ENCODE measurements around the gene SYNE1.
A peak's percentile ranks its signal among the peaks of the same experiment; 100 is the strongest.

SYNE1 gene

GRCh38 chr6:152220786-152221185, 416.4 kb downstream of the SYNE1 start:
- no peaks in the 10 kb centered on the region for H3K4me1 ChIP-seq (ENCODE audit: control insufficient read depth, insufficient read depth, low read length)
- H3K4me3 ChIP-seq (ENCODE audit: low read length): no peak overlapping the region
- H3K36me3 ChIP-seq (ENCODE audit: control insufficient read depth, insufficient read depth, low read length, severe bottlenecking): peaks cover 87% of the 10 kb centered on the region
- H3K9ac ChIP-seq (ENCODE audit: low read length): no peak overlapping the region
- H3K27me3 ChIP-seq (replicated peaks; ENCODE audit: control insufficient read depth, insufficient read depth, low read length): no peaks in the 10 kb centered on the region
- H3K9me3 ChIP-seq (ENCODE audit: control insufficient read depth, low read length): peaks cover 18% of the 10 kb centered on the region
- no peak for DNase-seq (ENCODE audit: low read depth)

- DNase-seq (ENCODE audit: low read depth): no peak
- Histone ChIP-seq H3K9ac (ENCODE audit: low read length) (no peak overlapping the region), H3K9me3 (ENCODE audit: control insufficient read depth, low read length) (peaks cover 18% of the 10 kb centered on the region), H3K27me3 (replicated peaks; ENCODE audit: control insufficient read depth, insufficient read depth, low read length) (no peaks in the 10 kb centered on the region), H3K4me3 (ENCODE audit: low read length) (no peak overlapping the region), H3K4me1 (ENCODE audit: control insufficient read depth, insufficient read depth, low read length) (no peaks in the 10 kb centered on the region), H3K36me3 (ENCODE audit: control insufficient read depth, insufficient read depth, low read length, severe bottlenecking) (peaks cover 90% of the 10 kb centered on the region)
Observed at GRCh38 chr6:152218887-152219286, 418.3 kb downstream of the SYNE1 start.

- H3K9me3 ChIP-seq (ENCODE audit: control insufficient read depth, low read length): no peaks in the 10 kb centered on the region
- no peak overlapping the region for H3K9ac ChIP-seq (ENCODE audit: low read length)
- H3K36me3 ChIP-seq (ENCODE audit: control insufficient read depth, insufficient read depth, low read length, severe bottlenecking): peaks cover 87% of the 10 kb centered on the region
- no peak overlapping the region for H3K4me3 ChIP-seq (ENCODE audit: low read length)
- H3K27me3 ChIP-seq (replicated peaks; ENCODE audit: control insufficient read depth, insufficient read depth, low read length): no peaks in the 10 kb centered on the region
- no peaks in the 10 kb centered on the region for H3K4me1 ChIP-seq (ENCODE audit: control insufficient read depth, insufficient read depth, low read length)
- DNase-seq (ENCODE audit: low read depth): no peak
Observed at GRCh38 chr6:152212437-152212836, 424.7 kb downstream of the SYNE1 start.

GRCh38 chr6:152209211-152209610, 428.0 kb downstream of the SYNE1 start:
- no peaks in the 10 kb centered on the region for H3K27me3 ChIP-seq (replicated peaks; ENCODE audit: control insufficient read depth, insufficient read depth, low read length)

GRCh38 chr6:152207915-152208714, 429.0 kb downstream of the SYNE1 start:
- no peak for DNase-seq (ENCODE audit: low read depth)
- no peaks in the 10 kb centered on the region for H3K27me3 ChIP-seq (replicated peaks; ENCODE audit: control insufficient read depth, insufficient read depth, low read length)

More at GRCh38 chr6:152209211-152209610, 428.0 kb downstream of the SYNE1 start:
- no peak for DNase-seq (ENCODE audit: low read depth)
- no peak overlapping the region for H3K4me3 ChIP-seq (ENCODE audit: low read length)
- no peaks in the 10 kb centered on the region for H3K4me1 ChIP-seq (ENCODE audit: control insufficient read depth, insufficient read depth, low read length)
- no peak overlapping the region for H3K9ac ChIP-seq (ENCODE audit: low read length)
- H3K36me3 ChIP-seq (ENCODE audit: control insufficient read depth, insufficient read depth, low read length, severe bottlenecking): peaks cover 94% of the 10 kb centered on the region
- no peaks in the 10 kb centered on the region for H3K9me3 ChIP-seq (ENCODE audit: control insufficient read depth, low read length)

GRCh38 chr6:152206072-152206818, 430.9 kb downstream of the SYNE1 start:
- Histone ChIP-seq H3K4me1 (ENCODE audit: control insufficient read depth, insufficient read depth, low read length) (no peaks in the 10 kb centered on the region), H3K4me3 (ENCODE audit: low read length) (no peak overlapping the region), H3K9ac (ENCODE audit: low read length) (no peak overlapping the region), H3K27me3 (replicated peaks; ENCODE audit: control insufficient read depth, insufficient read depth, low read length) (no peaks in the 10 kb centered on the region), H3K36me3 (ENCODE audit: control insufficient read depth, insufficient read depth, low read length, severe bottlenecking) (peaks cover 94% of the 10 kb centered on the region), H3K9me3 (ENCODE audit: control insufficient read depth, low read length) (no peaks in the 10 kb centered on the region)
- DNase-seq (ENCODE audit: low read depth): peak; percentile 19

More at GRCh38 chr6:152207915-152208714, 429.0 kb downstream of the SYNE1 start:
- H3K9me3 ChIP-seq (ENCODE audit: control insufficient read depth, low read length): no peaks in the 10 kb centered on the region
- peaks cover 92% of the 10 kb centered on the region for H3K36me3 ChIP-seq (ENCODE audit: control insufficient read depth, insufficient read depth, low read length, severe bottlenecking)
- no peak overlapping the region for H3K9ac ChIP-seq (ENCODE audit: low read length)
- no peaks in the 10 kb centered on the region for H3K4me1 ChIP-seq (ENCODE audit: control insufficient read depth, insufficient read depth, low read length)
- H3K4me3 ChIP-seq (ENCODE audit: low read length): no peak overlapping the region

GRCh38 chr6:152204591-152204990, 432.6 kb downstream of the SYNE1 start:
- Histone ChIP-seq H3K4me1 (ENCODE audit: control insufficient read depth, insufficient read depth, low read length) (no peaks in the 10 kb centered on the region), H3K4me3 (ENCODE audit: low read length) (no peak overlapping the region), H3K36me3 (ENCODE audit: control insufficient read depth, insufficient read depth, low read length, severe bottlenecking) (peaks cover 94% of the 10 kb centered on the region), H3K27me3 (replicated peaks; ENCODE audit: control insufficient read depth, insufficient read depth, low read length) (no peaks in the 10 kb centered on the region), H3K9me3 (ENCODE audit: control insufficient read depth, low read length) (no peaks in the 10 kb centered on the region), H3K9ac (ENCODE audit: low read length) (no peak overlapping the region)
- peak; percentile 4 for DNase-seq (ENCODE audit: low read depth)

GRCh38 chr6:152201120-152201519, 436.0 kb downstream of the SYNE1 start:
- DNase-seq (ENCODE audit: low read depth): no peak
- Histone ChIP-seq H3K9me3 (ENCODE audit: control insufficient read depth, low read length) (no peaks in the 10 kb centered on the region), H3K27me3 (replicated peaks; ENCODE audit: control insufficient read depth, insufficient read depth, low read length) (no peaks in the 10 kb centered on the region), H3K36me3 (ENCODE audit: control insufficient read depth, insufficient read depth, low read length, severe bottlenecking) (peaks cover 88% of the 10 kb centered on the region), H3K4me1 (ENCODE audit: control insufficient read depth, insufficient read depth, low read length) (peaks cover 7% of the 10 kb centered on the region), H3K4me3 (ENCODE audit: low read length) (no peak overlapping the region), H3K9ac (ENCODE audit: low read length) (no peak overlapping the region)

- Histone ChIP-seq H3K9ac (ENCODE audit: low read length) (no peak overlapping the region), H3K9me3 (ENCODE audit: control insufficient read depth, low read length) (no peaks in the 10 kb centered on the region), H3K4me1 (ENCODE audit: control insufficient read depth, insufficient read depth, low read length) (peaks cover 7% of the 10 kb centered on the region), H3K27me3 (replicated peaks; ENCODE audit: control insufficient read depth, insufficient read depth, low read length) (no peaks in the 10 kb centered on the region), H3K36me3 (ENCODE audit: control insufficient read depth, insufficient read depth, low read length, severe bottlenecking) (peaks cover 49% of the 10 kb centered on the region), H3K4me3 (ENCODE audit: low read length) (no peak overlapping the region)
- DNase-seq (ENCODE audit: low read depth): no peak
Observed at GRCh38 chr6:152195896-152196295, 441.3 kb downstream of the SYNE1 start.

- no peaks in the 10 kb centered on the region for H3K9me3 ChIP-seq (ENCODE audit: control insufficient read depth, low read length)
- no peaks in the 10 kb centered on the region for H3K4me1 ChIP-seq (ENCODE audit: control insufficient read depth, insufficient read depth, low read length)
- peak; percentile 26 for DNase-seq (ENCODE audit: low read depth)
- no peaks in the 10 kb centered on the region for H3K27me3 ChIP-seq (replicated peaks; ENCODE audit: control insufficient read depth, insufficient read depth, low read length)
- peaks cover 31% of the 10 kb centered on the region for H3K36me3 ChIP-seq (ENCODE audit: control insufficient read depth, insufficient read depth, low read length, severe bottlenecking)
- no peak overlapping the region for H3K4me3 ChIP-seq (ENCODE audit: low read length)
- H3K9ac ChIP-seq (ENCODE audit: low read length): no peak overlapping the region
Observed at GRCh38 chr6:152189736-152190135, 447.4 kb downstream of the SYNE1 start.

- Histone ChIP-seq H3K27me3 (replicated peaks; ENCODE audit: control insufficient read depth, insufficient read depth, low read length) (no peaks in the 10 kb centered on the region), H3K9me3 (ENCODE audit: control insufficient read depth, low read length) (no peaks in the 10 kb centered on the region), H3K9ac (ENCODE audit: low read length) (no peak overlapping the region), H3K4me1 (ENCODE audit: control insufficient read depth, insufficient read depth, low read length) (no peaks in the 10 kb centered on the region), H3K36me3 (ENCODE audit: control insufficient read depth, insufficient read depth, low read length, severe bottlenecking) (peaks cover 34% of the 10 kb centered on the region), H3K4me3 (ENCODE audit: low read length) (no peak overlapping the region)
- DNase-seq (ENCODE audit: low read depth): no peak
Observed at GRCh38 chr6:152188011-152188410, 449.2 kb downstream of the SYNE1 start.

All from adipocyte (in vitro differentiated cells).